Measurements from ENCODE around the gene HIVEP3.

Gene HIVEP3

DNA sequence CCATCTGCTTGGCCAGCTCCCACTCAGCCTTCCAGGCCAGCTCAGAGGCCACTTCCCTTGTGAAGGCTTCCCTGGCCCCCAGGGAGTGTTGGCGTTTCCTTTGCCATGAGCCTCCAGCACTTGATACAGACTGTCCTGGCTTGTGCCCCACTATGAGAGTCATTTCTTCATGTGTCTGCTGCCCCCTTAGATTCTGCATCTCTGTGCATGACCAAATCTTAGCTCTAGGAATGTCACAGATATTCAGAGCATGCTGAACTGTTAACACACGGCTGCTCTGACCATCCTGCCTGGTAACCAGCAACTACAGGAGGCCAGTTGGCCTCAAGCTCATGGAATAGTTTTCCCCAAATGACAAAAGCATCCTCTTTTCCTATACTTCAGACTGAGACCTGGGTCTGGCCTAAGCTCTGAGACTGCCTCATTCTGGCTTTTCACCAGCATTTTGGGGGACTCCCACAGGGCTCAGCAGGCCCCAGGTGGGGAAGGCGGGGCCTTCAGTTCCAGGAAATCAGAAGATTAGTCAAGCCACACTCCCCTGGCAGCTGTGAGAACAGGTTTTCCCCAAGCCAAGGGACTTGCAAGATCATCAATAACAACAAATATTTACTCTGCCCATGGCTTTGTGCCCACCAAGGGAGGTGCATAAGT, 251.6 kb downstream of the HIVEP3 start:
- intact Hi-C loops (cut with micrococcal nuclease): no loop called here
- no peaks in the 10 kb centered on the region for H3K9me3 Mint-ChIP-seq
- H3K27me3 Mint-ChIP-seq: peaks cover 7% of the 10 kb centered on the region
- no peak overlapping the region for H3K27ac Mint-ChIP-seq
- no peak overlapping the region for H3K4me3 Mint-ChIP-seq
- H3K4me1 Mint-ChIP-seq (ENCODE audit: low read depth): peaks cover 76% of the 10 kb centered on the region
- no peaks in the 10 kb centered on the region for H3K36me3 Mint-ChIP-seq (ENCODE audit: low read depth)

DNA sequence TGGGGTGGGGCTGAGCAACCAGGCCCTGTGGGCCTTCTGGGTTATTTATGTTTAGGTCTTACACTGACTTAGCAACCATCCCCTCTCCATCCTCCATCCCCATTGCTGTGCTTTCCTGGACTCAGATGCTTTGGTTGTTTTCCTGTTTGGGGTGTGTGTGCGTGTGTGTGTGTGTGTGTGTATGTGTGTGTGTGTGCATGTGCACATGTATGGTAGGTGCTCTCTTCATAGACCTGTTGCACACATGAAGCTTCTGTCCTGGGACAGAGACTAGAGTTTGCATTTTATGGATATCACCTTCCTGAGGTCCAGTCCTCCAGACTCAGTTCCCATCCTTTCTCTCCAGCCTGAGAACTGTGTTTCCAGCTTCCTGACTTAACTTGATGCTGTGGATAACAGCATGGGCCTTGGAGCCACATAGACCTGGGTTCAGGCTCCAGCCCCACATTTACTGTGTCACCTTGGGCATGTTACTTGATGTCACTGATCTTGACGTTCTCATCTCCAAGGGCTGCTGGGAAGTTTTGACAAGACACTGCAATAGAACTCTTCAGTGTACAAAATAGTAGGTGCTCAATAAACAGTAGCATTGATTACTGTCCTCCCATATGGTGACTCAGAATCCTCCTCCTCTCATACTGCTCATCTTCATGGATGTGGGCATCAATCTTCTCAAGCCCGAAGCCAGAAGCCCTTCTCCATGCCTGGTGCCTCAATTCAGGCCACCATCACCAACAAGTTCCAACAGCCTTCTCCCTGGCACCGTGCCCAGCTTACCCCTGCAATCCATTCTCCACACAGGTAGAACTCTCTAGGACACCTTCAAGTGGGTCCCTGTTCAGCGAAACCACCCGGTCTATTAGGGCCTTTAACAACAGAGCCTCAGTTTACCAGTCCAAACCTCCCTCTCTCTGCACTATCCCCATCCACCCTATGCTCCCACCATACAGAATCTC, 252.5 kb downstream of the HIVEP3 start:
- H3K36me3 Mint-ChIP-seq (ENCODE audit: low read depth): peaks cover 5% of the 10 kb centered on the region
- peaks cover 72% of the 10 kb centered on the region for H3K4me1 Mint-ChIP-seq (ENCODE audit: low read depth)
- no peak overlapping the region for H3K27ac Mint-ChIP-seq
- intact Hi-C loops (cut with micrococcal nuclease): no loop called here
- H3K4me3 Mint-ChIP-seq: no peak overlapping the region
- H3K9me3 Mint-ChIP-seq: no peaks in the 10 kb centered on the region
- H3K27me3 Mint-ChIP-seq: peaks cover 1% of the 10 kb centered on the region

DNA sequence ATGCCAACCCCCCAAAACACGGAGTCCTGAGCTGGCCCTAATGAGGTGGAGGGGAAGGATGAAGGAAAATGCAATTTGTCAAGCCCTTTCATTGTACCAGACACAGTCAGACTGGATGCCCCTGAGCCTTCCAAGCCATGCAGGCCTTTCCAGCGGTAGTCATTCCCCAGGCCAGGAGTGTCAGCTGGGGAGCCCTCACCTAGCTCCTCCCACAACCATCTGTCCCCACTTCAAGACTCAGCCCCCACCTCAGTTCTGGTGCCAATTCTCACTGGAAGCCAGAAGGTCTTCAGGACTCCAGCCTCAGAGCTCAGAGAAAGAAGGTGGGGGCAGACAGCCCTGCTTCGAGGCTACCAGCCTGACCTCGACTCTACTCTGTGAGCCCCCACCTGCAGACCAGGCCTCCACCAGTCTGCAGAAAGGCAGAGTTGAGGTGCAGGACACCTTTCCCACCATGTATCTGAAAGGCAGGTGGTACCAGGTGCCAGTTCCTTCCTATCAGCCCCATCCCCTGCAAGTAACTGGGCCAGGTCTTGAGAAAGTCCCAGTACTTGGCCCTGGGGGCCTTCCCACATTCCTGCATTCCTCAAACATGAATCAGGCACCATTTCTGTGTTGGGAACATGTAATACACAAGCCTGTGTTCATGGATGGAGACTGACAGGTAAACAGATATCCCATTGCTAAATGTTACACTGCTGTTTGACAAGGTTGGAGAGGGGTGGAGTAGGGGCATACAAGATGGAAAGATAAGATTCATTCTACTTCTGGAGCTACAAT, 253.7 kb downstream of the HIVEP3 start:
- no peak overlapping the region for H3K27ac Mint-ChIP-seq
- peaks cover 74% of the 10 kb centered on the region for H3K4me1 Mint-ChIP-seq (ENCODE audit: low read depth)
- H3K4me3 Mint-ChIP-seq: no peak overlapping the region
- intact Hi-C loops (cut with micrococcal nuclease): loop anchor here (5.0 kb wide), 1 partner anchor 102 kb away; no protein-coding TSS in a partner anchor
- H3K9me3 Mint-ChIP-seq: no peaks in the 10 kb centered on the region
- peaks cover 1% of the 10 kb centered on the region for H3K27me3 Mint-ChIP-seq
- peaks cover 8% of the 10 kb centered on the region for H3K36me3 Mint-ChIP-seq (ENCODE audit: low read depth)

DNA sequence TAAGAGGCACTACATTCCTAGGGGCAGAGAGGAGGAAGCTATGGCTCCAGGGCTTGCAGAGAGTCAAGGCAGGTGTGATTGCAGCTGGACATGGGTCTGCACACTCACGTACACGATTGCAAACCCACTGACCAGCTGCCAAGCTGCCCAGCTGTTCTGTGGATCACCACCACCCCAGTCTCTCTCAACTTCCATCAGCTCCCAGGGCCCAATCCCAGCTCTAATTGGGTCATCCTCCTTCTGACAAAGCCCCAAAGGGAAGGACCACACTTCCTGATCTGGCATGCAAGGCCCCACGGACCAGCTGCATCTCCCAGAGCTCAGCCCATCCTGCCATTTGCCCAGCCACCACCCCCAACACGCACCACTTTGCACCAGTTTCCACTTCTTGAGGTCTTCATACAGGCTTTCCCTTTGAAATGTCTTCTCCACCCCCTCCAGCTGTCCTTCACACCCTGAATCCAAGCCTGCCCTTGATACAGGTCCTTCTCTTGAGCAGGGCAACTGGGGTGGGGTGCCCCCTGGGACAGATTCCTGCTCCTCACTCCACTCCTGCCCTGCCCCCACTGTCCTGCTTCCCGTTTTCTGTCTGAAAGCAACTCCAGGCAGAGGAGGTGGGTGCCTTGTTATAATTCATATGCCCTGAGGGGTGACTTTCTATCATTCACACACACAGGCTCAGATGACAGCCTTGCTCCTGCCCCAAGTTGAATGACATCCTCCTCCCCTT, 254.9 kb downstream of the HIVEP3 start:
- Mint-ChIP-seq H3K27ac (peak overlapping the region; percentile 78), H3K4me1 (ENCODE audit: low read depth) (peaks cover 74% of the 10 kb centered on the region), H3K4me3 (no peak overlapping the region)

DNA sequence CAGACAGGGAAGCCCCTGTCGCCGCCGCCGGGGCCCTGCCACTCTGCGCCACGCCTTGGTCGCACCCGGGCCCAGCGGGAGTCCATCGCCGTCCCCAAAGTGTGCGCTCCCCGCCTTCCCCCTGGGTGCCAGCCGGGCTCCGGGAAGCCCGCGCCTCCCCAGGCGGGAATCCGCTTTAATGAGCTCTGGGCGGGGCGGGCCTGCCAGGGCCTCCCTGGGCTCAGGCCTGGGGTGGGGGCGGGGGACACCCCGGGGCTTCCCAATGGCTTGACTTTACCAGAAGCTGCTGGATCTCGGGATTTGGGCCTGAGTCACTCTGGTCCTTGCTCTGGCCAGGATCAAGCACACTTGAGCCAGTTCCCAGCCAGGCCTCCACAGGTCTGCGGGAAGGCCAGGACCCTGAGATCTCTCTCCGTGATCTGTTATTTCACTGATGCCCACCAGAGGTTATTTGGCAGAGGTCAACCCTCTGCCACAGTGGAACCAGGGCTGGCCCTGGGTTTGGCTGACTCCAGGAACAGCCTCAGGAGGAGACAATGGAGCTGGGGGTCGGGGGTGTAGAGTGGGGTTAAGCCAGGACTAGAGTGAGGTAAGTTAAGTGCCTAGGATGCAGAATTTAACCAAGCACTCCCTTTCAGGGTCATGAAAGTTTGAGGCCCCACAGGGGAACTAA, 255.8 kb downstream of the HIVEP3 start:
- H3K4me1 Mint-ChIP-seq (ENCODE audit: low read depth): peaks cover 74% of the 10 kb centered on the region
- intact Hi-C loops (cut with micrococcal nuclease): loop anchor here (5.0 kb wide), 1 partner anchor 104 kb away; no protein-coding TSS in a partner anchor
- H3K27me3 Mint-ChIP-seq: peaks cover 5% of the 10 kb centered on the region
- peak overlapping the region; percentile 78 for H3K27ac Mint-ChIP-seq
- peak overlapping the region; percentile 62 for H3K4me3 Mint-ChIP-seq
- H3K9me3 Mint-ChIP-seq: no peaks in the 10 kb centered on the region
- H3K36me3 Mint-ChIP-seq (ENCODE audit: low read depth): peaks cover 15% of the 10 kb centered on the region

More for the DNA sequence above, 254.9 kb downstream of the HIVEP3 start:
- intact Hi-C loops (cut with micrococcal nuclease): loop anchor here (5.0 kb wide), 1 partner anchor 103 kb away; no protein-coding TSS in a partner anchor
- Mint-ChIP-seq H3K9me3 (no peaks in the 10 kb centered on the region), H3K36me3 (ENCODE audit: low read depth) (peaks cover 15% of the 10 kb centered on the region), H3K27me3 (peaks cover 5% of the 10 kb centered on the region)

DNA sequence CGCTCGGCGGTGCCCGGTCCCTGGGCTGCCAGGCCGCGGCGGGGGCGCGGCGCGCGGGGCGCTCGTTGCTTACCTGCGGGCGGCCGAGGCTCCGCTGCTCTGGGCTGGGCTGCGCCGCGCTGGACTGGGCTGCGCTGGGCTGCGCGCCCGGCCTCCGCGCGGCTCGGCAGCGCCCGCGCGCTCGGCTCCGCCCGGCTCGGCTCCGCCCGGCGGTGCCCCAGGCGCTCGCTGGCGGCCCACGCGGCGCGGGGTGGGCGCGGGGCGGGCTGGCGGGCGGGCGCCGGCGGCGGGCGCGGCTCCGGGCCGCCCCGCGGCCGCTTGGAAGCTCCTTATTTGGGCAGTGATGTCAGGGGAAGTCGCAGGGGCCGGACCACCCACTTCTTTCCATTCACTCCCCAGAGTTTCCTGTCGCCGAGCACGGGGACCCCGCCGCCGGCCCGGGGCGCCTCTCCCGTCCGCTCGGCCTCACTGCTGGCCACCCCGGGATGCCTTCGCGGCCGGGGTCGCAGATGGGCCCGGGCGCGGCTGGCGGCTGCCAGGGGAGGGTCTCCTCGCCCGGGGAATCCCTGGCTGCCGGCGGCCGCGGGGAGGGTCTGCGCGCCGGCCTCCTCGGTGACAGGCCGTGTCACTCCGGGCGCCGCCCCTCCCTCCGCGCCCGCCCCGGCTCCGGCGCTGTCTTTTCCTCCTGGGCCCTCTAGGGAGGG, 256.5 kb downstream of the HIVEP3 start:
- peaks cover 5% of the 10 kb centered on the region for H3K27me3 Mint-ChIP-seq
- peak overlapping the region; percentile 62 for H3K4me3 Mint-ChIP-seq
- peaks cover 75% of the 10 kb centered on the region for H3K4me1 Mint-ChIP-seq (ENCODE audit: low read depth)
- peak overlapping the region; percentile 88 for H3K27ac Mint-ChIP-seq
- peaks cover 15% of the 10 kb centered on the region for H3K36me3 Mint-ChIP-seq (ENCODE audit: low read depth)
- intact Hi-C loops (cut with micrococcal nuclease): loop anchor here (5.0 kb wide), 1 partner anchor 105 kb away; no protein-coding TSS in a partner anchor
- H3K9me3 Mint-ChIP-seq: no peaks in the 10 kb centered on the region

DNA sequence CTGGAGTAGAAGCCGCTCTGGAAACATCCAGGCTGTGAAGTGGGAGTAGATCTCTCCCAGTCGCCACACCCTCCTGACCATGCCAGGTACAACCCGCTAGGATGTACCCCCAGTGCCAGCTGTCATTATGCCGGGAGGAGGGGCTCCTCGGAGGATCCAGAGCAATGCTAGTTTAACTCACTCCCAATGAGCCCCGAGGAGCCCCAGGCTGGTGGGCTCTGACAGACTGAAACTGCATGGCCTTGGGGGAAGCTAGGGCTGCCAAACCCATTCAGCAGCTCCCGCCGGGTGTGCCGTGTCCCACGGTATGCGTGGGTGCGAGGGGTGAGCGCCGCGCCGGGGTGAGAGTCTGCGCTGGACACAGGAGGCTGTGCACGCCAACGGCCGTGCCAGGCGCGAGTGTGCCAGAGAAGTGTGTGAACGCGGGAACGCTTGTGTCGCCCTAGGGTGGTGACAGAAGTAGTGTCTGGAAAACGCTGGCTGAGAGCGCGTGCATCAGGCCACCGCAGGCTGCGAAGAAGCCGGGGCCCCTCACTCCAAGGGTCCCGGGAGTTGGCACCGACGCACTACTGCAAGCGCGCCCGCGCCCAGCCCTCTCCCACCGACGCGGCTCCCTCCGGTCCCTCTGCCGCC, 257.2 kb downstream of the HIVEP3 start:
- Mint-ChIP-seq H3K27me3 (peaks cover 5% of the 10 kb centered on the region), H3K36me3 (ENCODE audit: low read depth) (peaks cover 15% of the 10 kb centered on the region), H3K9me3 (no peaks in the 10 kb centered on the region), H3K27ac (peak overlapping the region; percentile 88), H3K4me3 (peak overlapping the region; percentile 88), H3K4me1 (ENCODE audit: low read depth) (peaks cover 75% of the 10 kb centered on the region)
- intact Hi-C loops (cut with micrococcal nuclease): loop anchor here (5.0 kb wide), 1 partner anchor 106 kb away; no protein-coding TSS in a partner anchor

DNA sequence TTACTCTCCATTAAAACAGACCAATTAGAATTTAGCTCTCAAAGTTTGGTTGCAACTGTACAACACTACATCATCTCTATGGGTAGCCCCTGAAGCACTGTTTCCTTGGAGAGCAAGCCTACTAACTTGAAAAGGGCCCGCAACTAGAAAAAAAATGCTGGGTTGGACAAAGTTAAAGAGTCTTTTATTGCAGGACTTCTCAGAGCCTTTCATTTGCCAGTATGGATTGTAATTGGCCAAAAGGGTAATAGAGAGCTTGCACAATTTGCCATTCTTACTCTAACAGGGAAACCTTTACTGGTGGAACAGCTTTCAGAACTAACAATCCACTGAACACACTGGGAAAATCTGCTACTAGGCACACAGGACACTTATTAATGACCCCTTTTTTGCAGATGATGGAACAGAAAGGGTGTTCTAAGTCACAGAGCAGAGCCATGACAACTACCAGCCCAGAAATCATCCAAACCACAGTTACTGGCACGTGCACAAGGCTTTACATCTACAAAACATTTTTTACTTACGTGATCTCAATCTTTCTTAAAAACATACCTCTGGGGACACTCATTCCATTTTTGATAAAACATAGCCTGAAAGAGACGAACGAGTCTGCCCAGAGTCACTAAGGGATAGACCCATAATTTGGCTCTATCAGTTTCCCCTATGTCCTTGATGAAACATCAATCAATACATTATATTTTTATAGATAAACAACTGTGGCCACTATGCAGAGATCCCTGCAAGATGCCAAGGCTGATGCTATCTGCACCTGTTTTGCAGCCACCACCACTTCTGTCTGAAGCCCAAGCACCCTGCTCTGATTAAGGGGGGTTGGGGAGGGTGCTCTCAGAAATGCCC, 257.9 kb downstream of the HIVEP3 start:
- intact Hi-C loops (cut with micrococcal nuclease): loop anchor here (5.0 kb wide), 1 partner anchor 107 kb away; no protein-coding TSS in a partner anchor
- peaks cover 16% of the 10 kb centered on the region for H3K36me3 Mint-ChIP-seq (ENCODE audit: low read depth)
- H3K27me3 Mint-ChIP-seq: peaks cover 4% of the 10 kb centered on the region
- H3K4me1 Mint-ChIP-seq (ENCODE audit: low read depth): peaks cover 76% of the 10 kb centered on the region
- peak overlapping the region; percentile 88 for H3K27ac Mint-ChIP-seq
- H3K9me3 Mint-ChIP-seq: no peaks in the 10 kb centered on the region
- H3K4me3 Mint-ChIP-seq: peak overlapping the region; percentile 88

DNA sequence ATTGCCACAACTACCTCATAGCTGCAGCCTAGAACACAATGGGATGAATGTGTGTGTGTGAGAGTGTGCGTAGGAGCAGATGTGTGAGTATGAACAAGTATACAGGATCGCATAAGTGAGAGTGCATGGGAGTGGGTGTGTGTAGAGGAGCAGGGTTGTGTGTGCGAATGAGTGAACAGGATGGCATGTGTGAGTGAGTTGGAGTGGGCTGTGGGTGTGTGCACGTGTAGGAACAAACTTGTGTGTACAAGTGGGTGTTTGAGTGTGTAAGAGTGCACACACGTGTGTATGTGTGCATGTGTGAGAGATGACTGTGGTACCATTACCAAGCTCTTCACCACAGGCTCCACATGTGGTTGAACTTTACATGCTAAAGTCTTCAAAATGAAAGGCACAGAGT, 258.8 kb downstream of the HIVEP3 start:
- H3K4me3 Mint-ChIP-seq: peak overlapping the region; percentile 7
- peaks cover 22% of the 10 kb centered on the region for H3K36me3 Mint-ChIP-seq (ENCODE audit: low read depth)

DNA sequence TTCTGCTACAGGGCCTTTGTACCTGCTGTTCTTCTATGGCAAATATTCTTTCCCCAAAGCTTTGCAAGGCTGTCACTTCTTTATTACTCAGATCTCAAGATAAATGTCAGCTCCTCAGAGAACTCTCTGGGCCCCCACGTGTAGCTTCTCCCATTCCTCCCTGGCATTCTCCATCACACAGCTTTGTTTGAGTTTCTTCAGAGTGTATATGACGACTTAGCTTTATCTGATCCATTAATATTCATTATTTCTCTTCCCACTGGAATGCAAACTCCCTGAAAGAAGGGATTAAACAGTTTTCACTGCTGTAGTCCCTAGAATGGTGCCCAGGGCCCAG, 259.6 kb downstream of the HIVEP3 start:
- H3K27ac Mint-ChIP-seq: peak overlapping the region; percentile 81

More for the DNA sequence above, 258.8 kb downstream of the HIVEP3 start:
- Mint-ChIP-seq H3K9me3 (no peaks in the 10 kb centered on the region), H3K4me1 (ENCODE audit: low read depth) (peaks cover 85% of the 10 kb centered on the region), H3K27me3 (peaks cover 4% of the 10 kb centered on the region), H3K27ac (no peak overlapping the region)
- intact Hi-C loops (cut with micrococcal nuclease): loop anchor here (5.0 kb wide), 1 partner anchor 107 kb away; no protein-coding TSS in a partner anchor

DNA sequence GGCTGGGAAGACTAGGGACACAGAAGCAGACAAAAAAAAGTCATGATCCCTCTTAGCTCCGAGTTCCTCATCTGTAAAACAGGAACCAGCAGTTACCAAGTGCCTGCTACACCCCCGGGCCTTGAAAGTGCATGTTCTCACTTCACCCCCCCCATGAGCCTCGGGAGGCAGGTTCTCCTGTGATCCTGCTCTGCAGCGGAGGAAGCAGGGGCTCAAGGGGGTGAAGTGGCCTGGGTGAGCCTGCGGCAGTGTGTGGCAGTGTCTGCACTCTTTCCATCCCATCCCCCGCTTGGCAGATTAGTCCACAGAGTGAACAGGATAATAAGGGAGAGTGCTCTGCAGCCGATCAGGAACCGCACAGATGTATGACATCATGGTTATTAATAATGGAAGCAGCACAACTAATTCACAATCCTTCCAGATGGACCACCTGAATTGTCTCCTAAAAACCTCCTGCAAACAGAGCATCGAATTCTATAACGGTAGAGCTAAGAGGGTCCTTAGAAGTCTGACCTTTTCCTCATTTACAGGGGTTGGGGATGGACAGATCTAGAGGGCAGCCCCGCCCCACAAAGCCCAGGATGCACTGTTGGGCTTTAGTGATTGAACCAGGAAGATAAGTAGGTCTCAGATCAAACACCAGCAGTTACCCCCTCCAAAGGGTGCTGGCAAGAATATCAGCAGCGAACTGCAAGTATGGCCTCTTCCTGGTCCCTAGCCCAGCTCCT, 260.1 kb downstream of the HIVEP3 start:
- Mint-ChIP-seq H3K27ac (peak overlapping the region; percentile 81), H3K27me3 (peaks cover 4% of the 10 kb centered on the region), H3K4me3 (peak overlapping the region; percentile 72), H3K4me1 (ENCODE audit: low read depth) (peaks cover 82% of the 10 kb centered on the region), H3K9me3 (no peaks in the 10 kb centered on the region), H3K36me3 (ENCODE audit: low read depth) (peaks cover 22% of the 10 kb centered on the region)
- intact Hi-C loops (cut with micrococcal nuclease): no loop called here

More for the DNA sequence above, 259.6 kb downstream of the HIVEP3 start:
- peaks cover 22% of the 10 kb centered on the region for H3K36me3 Mint-ChIP-seq (ENCODE audit: low read depth)
- intact Hi-C loops (cut with micrococcal nuclease): no loop called here
- H3K4me3 Mint-ChIP-seq: no peak overlapping the region
- peaks cover 86% of the 10 kb centered on the region for H3K4me1 Mint-ChIP-seq (ENCODE audit: low read depth)
- H3K27me3 Mint-ChIP-seq: peaks cover 4% of the 10 kb centered on the region
- H3K9me3 Mint-ChIP-seq: no peaks in the 10 kb centered on the region
